Endothelial cell of umbilical vein (primary cell): ENCODE data around the gene PPIP5K1. TPM values are rescaled to one million over a fixed set of nuclear protein-coding genes. Genes with fewer than 3 reads are reported as not detected.
"Not testable (repeated sequence)": the region's sequence is repeated elsewhere in the genome, so short reads cannot be mapped to it uniquely, and the experiment has no call there.

Experiments
- BruUV-seq: library from RNA; stranded (reverse); fragments of 400-500 nt; replicated peaks from 2 replicates; lab custom pipeline; 2021; lab: Mats Ljungman, UMichigan
- CTCF ChIA-PET: fragments of 300-600, 350-600 bp; sonication (Branson Sonifier 250); formaldehyde crosslinking; loops from one replicate; lab custom pipeline; 2021; ENCODE audit warnings: antibody characterized with exemption, inconsistent platforms; lab: Charles Lee
- POLR2A ChIA-PET: fragments of 300-600, 350-600 bp; sonication (Branson Sonifier 250); formaldehyde crosslinking; loops from one replicate; lab custom pipeline; 2021; ENCODE audit warnings: antibody characterized with exemption, inconsistent platforms; lab: Charles Lee
- DNase-seq: peaks from one replicate; pipeline ENCODE4 v3.0.0-alpha.2; 2011; ENCODE audit warnings: low read depth, low spot score
- FAIRE-seq: peaks from 2 replicates; lab custom pipeline; 2011; peaks lifted over from hg19 to GRCh38; lab: Jason Lieb, UNC
- H2AFZ ChIP-seq: 2 replicates; pipeline ENCODE4 v1.6.0; 2012; ENCODE audit warnings: low read depth, low read length, control low read depth, inconsistent platforms
- H3K27ac ChIP-seq: 2 replicates; pipeline ENCODE4 v1.5.1; 2011; ENCODE audit warnings: low read depth, mild to moderate bottlenecking, control low read depth, low read length, moderate library complexity; ENCODE audit not compliant: insufficient read depth
- H3K27me3 ChIP-seq, 2 experiments: 2 replicates each; pipeline versions ENCODE4 v1.6.0 to v1.6.1; 2011; ENCODE audit warnings: low read length in 2 of 2, mixed read lengths in 1 of 2; ENCODE audit not compliant: control insufficient read depth in 2 of 2, insufficient read depth in 2 of 2
- H3K36me3 ChIP-seq, 2 experiments: 2 replicates in 1 of 2; 3 replicates in 1 of 2; pipeline ENCODE4 v1.5.1; 2011; ENCODE audit warnings: low read length in 2 of 2, mild to moderate bottlenecking in 1 of 2, moderate library complexity in 1 of 2; ENCODE audit not compliant: control insufficient read depth in 2 of 2, insufficient read depth in 2 of 2; ENCODE audit errors: extremely low read depth in 1 of 2
- H3K4me1 ChIP-seq: 3 replicates; pipeline ENCODE4 v1.5.1; 2011; ENCODE audit warnings: mild to moderate bottlenecking, low read length; ENCODE audit not compliant: control insufficient read depth, insufficient read depth; ENCODE audit errors: extremely low read depth
- H3K4me2 ChIP-seq: 2 replicates; pipeline ENCODE4 v1.6.1; 2011; ENCODE audit warnings: low read length, control low read depth, mixed read lengths; ENCODE audit not compliant: insufficient read depth
- H3K4me3 ChIP-seq, 3 experiments: fragments of 200-600 bp in 1 of 3; sonication (generic), shearing (Covaris generic) in 1 of 3; replicated peaks in 1 of 3; 2 replicates each; pipeline ENCODE4 v1.5.1; 2011 to 2016; ENCODE audit warnings: control low read depth in 3 of 3, low read length in 3 of 3, mild to moderate bottlenecking in 2 of 3, inconsistent platforms in 1 of 3, low read depth in 1 of 3, moderate library complexity in 1 of 3; ENCODE audit not compliant: insufficient read depth in 1 of 3
- H3K79me2 ChIP-seq: 2 replicates; pipeline ENCODE4 v1.6.0; 2012; ENCODE audit warnings: low read length, inconsistent platforms; ENCODE audit not compliant: control insufficient read depth, insufficient read depth
- H3K9ac ChIP-seq: replicated peaks from 2 replicates; pipeline ENCODE3; 2011; ENCODE audit warnings: low read length, control low read depth; ENCODE audit not compliant: insufficient read depth; ENCODE audit errors: extremely low read depth
- H3K9me1 ChIP-seq: replicated peaks from 3 replicates; pipeline ENCODE4 v1.6.0; 2011; ENCODE audit warnings: mild to moderate bottlenecking, low read length; ENCODE audit not compliant: control insufficient read depth, insufficient read depth; ENCODE audit errors: extremely low read depth
- H3K9me3 ChIP-seq: replicated peaks from 2 replicates; pipeline ENCODE4 v1.5.1; 2012; ENCODE audit warnings: low read length, inconsistent platforms; ENCODE audit not compliant: control insufficient read depth, insufficient read depth
- H4K20me1 ChIP-seq: replicated peaks from 2 replicates; pipeline ENCODE3; 2011; ENCODE audit warnings: mild to moderate bottlenecking, low read length; ENCODE audit not compliant: control insufficient read depth, insufficient read depth; ENCODE audit errors: extremely low read depth
- dilution Hi-C: fragments of 300-500 bp; cut with MboI; formaldehyde crosslinking; loops from one replicate; pipeline ENCODE4 v1.15.0; 2019; ENCODE audit warnings: low sequenced_read_pairs; ENCODE audit not compliant: extremely low pct_ligation_motif_present
- intact Hi-C: fragments of 100-400 bp; cut with micrococcal nuclease; formaldehyde crosslinking; loops from one replicate; pipeline ENCODE4 v1.10.0; 2022
- polyA plus RNA-seq, 4 experiments: library from polyadenylated mRNA; depleted of rRNA in 3 of 4; stranded (reverse) in 3 of 4; unstranded in 1 of 4; fragments of >200 nt; gene quantifications; 2 replicates each; pipeline versions ENCODE4 v1.2.1 to v1.2.3, GENCODE V29; 2011 to 2012; ENCODE audit warnings: missing spikeins in 1 of 4
- total RNA-seq: library from RNA; stranded (reverse); gene quantifications from 2 replicates; pipeline ENCODE4 v1.2.3, GENCODE V29; 2021

PPIP5K1 gene
- total and polyA plus RNA-seq, 2 donors (not counting 3 experiments of a cell fraction or from before 2014, with no cell fraction given), result 22.2 to 35.3 TPM

DNA sequence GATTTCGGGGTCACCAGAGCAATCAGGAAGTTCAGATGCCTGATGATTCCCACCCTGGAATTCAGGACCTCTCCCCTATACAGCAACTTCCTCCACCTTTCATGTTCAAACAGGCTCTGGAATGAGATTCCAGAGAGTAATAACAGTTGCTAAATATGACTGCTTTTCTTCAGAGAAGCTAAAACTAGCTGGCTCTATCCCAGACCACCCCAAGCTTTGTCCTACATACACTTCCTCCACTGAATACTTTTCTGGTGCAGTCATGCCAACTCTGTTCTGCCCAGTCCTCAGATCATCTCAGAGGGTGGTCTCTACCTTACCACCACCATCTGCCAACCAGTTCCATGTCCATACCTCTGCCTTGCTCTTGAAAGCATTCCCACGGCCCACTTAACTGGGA lies 23.4 kb downstream of the PPIP5K1 start:
- H3K27me3 ChIP-seq, BruUV-seq, FAIRE-seq, intact Hi-C loops, H3K9ac ChIP-seq, H2AFZ ChIP-seq, H3K36me3 ChIP-seq, H3K4me2 ChIP-seq, H3K79me2 ChIP-seq, dilution Hi-C loops, H3K4me3 ChIP-seq, DNase-seq, H3K9me1 ChIP-seq, POLR2A ChIA-PET, H4K20me1 ChIP-seq, CTCF ChIA-PET, H3K9me3 ChIP-seq, H3K27ac ChIP-seq, H3K4me1 ChIP-seq: not testable (repeated sequence)

DNA sequence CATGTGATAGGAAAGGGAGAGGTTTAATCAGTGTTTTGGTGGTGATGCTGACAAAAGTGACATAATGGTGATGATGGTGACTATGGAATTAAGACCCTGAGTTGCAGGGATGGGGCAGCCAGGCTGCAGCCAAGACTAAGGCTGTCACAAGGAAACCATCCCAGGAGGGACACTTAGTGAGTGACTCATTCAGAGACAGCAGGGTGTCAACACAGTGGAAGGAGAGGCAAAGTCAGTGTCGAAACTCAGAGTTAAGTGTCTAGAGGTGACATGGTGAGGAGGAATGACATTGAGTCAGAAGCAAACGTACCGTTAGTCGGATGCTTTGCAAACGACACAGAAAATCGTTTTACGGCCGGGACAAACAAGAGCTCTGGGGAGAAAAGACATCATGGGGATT lies 26.2 kb downstream of the PPIP5K1 start:
- H3K9me3 ChIP-seq, H3K4me3 ChIP-seq, H3K4me2 ChIP-seq, H3K9me1 ChIP-seq, DNase-seq, H3K9ac ChIP-seq, POLR2A ChIA-PET, FAIRE-seq, H3K27ac ChIP-seq, dilution Hi-C loops, H3K27me3 ChIP-seq, H4K20me1 ChIP-seq, H3K79me2 ChIP-seq, intact Hi-C loops, H2AFZ ChIP-seq, H3K36me3 ChIP-seq, H3K4me1 ChIP-seq, CTCF ChIA-PET, BruUV-seq: not testable (repeated sequence)

DNA sequence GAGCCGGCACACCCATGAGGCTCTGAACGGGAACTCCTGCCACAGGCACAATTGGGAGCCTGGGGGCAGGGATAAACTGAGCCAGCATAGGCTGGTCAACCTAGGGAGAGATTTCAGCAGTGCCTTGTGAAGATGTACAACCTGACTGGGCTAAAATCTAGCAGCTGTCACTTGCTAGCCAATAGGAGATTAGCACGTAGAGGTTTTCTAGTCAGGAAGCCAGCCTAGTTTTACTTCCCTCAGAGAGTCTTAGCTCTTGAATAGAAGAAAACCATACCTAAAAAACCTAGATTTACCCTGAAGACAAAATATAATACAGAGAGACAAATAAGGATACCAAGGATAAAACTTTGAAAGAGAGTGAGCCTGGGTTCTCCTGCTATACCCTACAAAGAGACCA lies 27.3 kb downstream of the PPIP5K1 start:
- intact Hi-C loops, FAIRE-seq, H3K9me1 ChIP-seq, H3K4me3 ChIP-seq, H3K4me1 ChIP-seq, H3K27me3 ChIP-seq, H3K9me3 ChIP-seq, H3K4me2 ChIP-seq, H3K9ac ChIP-seq, H3K36me3 ChIP-seq, CTCF ChIA-PET, POLR2A ChIA-PET, BruUV-seq, H2AFZ ChIP-seq, H4K20me1 ChIP-seq, H3K27ac ChIP-seq, dilution Hi-C loops, DNase-seq, H3K79me2 ChIP-seq: not testable (repeated sequence)
